Measurements from ENCODE around the gene BCAR1.

BCAR1 gene

GRCh38 chr16:75288181-75288580 lies 36.8 kb upstream of the BCAR1 start:
- Histone ChIP-seq H3K27me3 (ENCODE audit: insufficient read depth, low read length, poor library complexity, severe bottlenecking) (peaks cover 11% of the 10 kb centered on the region), H3K9ac (ENCODE audit: low read depth, low read length, poor library complexity, severe bottlenecking) (peak overlapping the region; percentile 13), H3K36me3 (ENCODE audit: insufficient read depth, low read length) (peaks cover 5% of the 10 kb centered on the region; the same call in 1 of the 2 replicates), H4K20me1 (ENCODE audit: insufficient read depth, low read length, poor library complexity, severe bottlenecking) (no peaks in the 10 kb centered on the region), H3K4me2 (ENCODE audit: low read depth, low read length, poor library complexity, severe bottlenecking) (peak overlapping the region; percentile 54), H2AFZ (ENCODE audit: low read length) (no peak overlapping the region), H3K9me2 (replicated peaks; ENCODE audit: low read depth, low read length) (no peaks in the 10 kb centered on the region), H3K9me3 (ENCODE audit: insufficient read depth, low read depth, low read length) (no peaks in the 10 kb centered on the region), H3K79me2 (ENCODE audit: insufficient read depth, low read length) (no peaks in the 10 kb centered on the region), H3K4me1 (ENCODE audit: insufficient read depth, low read length, poor library complexity, severe bottlenecking) (peaks cover 29% of the 10 kb centered on the region), H3F3A (ENCODE audit: low read depth) (no peaks in the 10 kb centered on the region), H3K4me3 (ENCODE audit: low read length, poor library complexity, severe bottlenecking) (peak overlapping the region; percentile 40)
- TF ChIP-seq CTCF (conservative IDR thresholded peaks at IDR 0.05; ENCODE audit: low read length) (no peak), EZH2phosphoT487 (IDR thresholded peaks at IDR 0.05; ENCODE audit: borderline replicate concordance) (no peak)

- peak overlapping the region; percentile 40 for H3K4me3 ChIP-seq (ENCODE audit: low read length, poor library complexity, severe bottlenecking)
- H3K4me1 ChIP-seq (ENCODE audit: insufficient read depth, low read length, poor library complexity, severe bottlenecking): peaks cover 29% of the 10 kb centered on the region
- peak overlapping the region; percentile 54 for H3K4me2 ChIP-seq (ENCODE audit: low read depth, low read length, poor library complexity, severe bottlenecking)
- no peak for TF ChIP-seq CTCF (conservative IDR thresholded peaks at IDR 0.05; ENCODE audit: low read length)
- no peak for TF ChIP-seq EZH2phosphoT487 (IDR thresholded peaks at IDR 0.05; ENCODE audit: borderline replicate concordance)
- H3K79me2 ChIP-seq (ENCODE audit: insufficient read depth, low read length): no peaks in the 10 kb centered on the region
- peaks cover 11% of the 10 kb centered on the region for H3K27me3 ChIP-seq (ENCODE audit: insufficient read depth, low read length, poor library complexity, severe bottlenecking)
- H2AFZ ChIP-seq (ENCODE audit: low read length): no peak overlapping the region
- no peaks in the 10 kb centered on the region for H3K9me2 ChIP-seq (replicated peaks; ENCODE audit: low read depth, low read length)
- H3K9me3 ChIP-seq (ENCODE audit: insufficient read depth, low read depth, low read length): no peaks in the 10 kb centered on the region
- H4K20me1 ChIP-seq (ENCODE audit: insufficient read depth, low read length, poor library complexity, severe bottlenecking): no peaks in the 10 kb centered on the region
- no peaks in the 10 kb centered on the region for H3F3A ChIP-seq (ENCODE audit: low read depth)
- H3K9ac ChIP-seq (ENCODE audit: low read depth, low read length, poor library complexity, severe bottlenecking): peak overlapping the region; percentile 13
- H3K36me3 ChIP-seq (ENCODE audit: insufficient read depth, low read length): peaks cover 3% of the 10 kb centered on the region; the same call in 1 of the 2 replicates
Observed at GRCh38 chr16:75287708-75288107, 36.3 kb upstream of the BCAR1 start.

GRCh38 chr16:75286389-75286788 lies 35.0 kb upstream of the BCAR1 start:
- H3K4me3 ChIP-seq (ENCODE audit: low read length, poor library complexity, severe bottlenecking): no peak overlapping the region
- H3K36me3 ChIP-seq (ENCODE audit: insufficient read depth, low read length): no peaks in the 10 kb centered on the region
- H3K79me2 ChIP-seq (ENCODE audit: insufficient read depth, low read length): no peaks in the 10 kb centered on the region
- H3K9ac ChIP-seq (ENCODE audit: low read depth, low read length, poor library complexity, severe bottlenecking): no peak overlapping the region
- no peaks in the 10 kb centered on the region for H4K20me1 ChIP-seq (ENCODE audit: insufficient read depth, low read length, poor library complexity, severe bottlenecking)
- H3K4me2 ChIP-seq (ENCODE audit: low read depth, low read length, poor library complexity, severe bottlenecking): no peak overlapping the region
- no peaks in the 10 kb centered on the region for H3F3A ChIP-seq (ENCODE audit: low read depth)
- peaks cover 29% of the 10 kb centered on the region for H3K4me1 ChIP-seq (ENCODE audit: insufficient read depth, low read length, poor library complexity, severe bottlenecking)
- H3K27me3 ChIP-seq (ENCODE audit: insufficient read depth, low read length, poor library complexity, severe bottlenecking): peaks cover 18% of the 10 kb centered on the region
- TF ChIP-seq CTCF (conservative IDR thresholded peaks at IDR 0.05; ENCODE audit: low read length): no peak
- TF ChIP-seq EZH2phosphoT487 (IDR thresholded peaks at IDR 0.05; ENCODE audit: borderline replicate concordance): no peak
- H2AFZ ChIP-seq (ENCODE audit: low read length): no peak overlapping the region
- H3K9me2 ChIP-seq (replicated peaks; ENCODE audit: low read depth, low read length): no peaks in the 10 kb centered on the region
- no peaks in the 10 kb centered on the region for H3K9me3 ChIP-seq (ENCODE audit: insufficient read depth, low read depth, low read length)
